EL (cell line): ENCODE data around the gene BSND.

Experiments used
- DNase-seq: peaks from one replicate; pipeline ENCODE4 v3.0.0-alpha.2; 2016

BSND gene

DNA sequence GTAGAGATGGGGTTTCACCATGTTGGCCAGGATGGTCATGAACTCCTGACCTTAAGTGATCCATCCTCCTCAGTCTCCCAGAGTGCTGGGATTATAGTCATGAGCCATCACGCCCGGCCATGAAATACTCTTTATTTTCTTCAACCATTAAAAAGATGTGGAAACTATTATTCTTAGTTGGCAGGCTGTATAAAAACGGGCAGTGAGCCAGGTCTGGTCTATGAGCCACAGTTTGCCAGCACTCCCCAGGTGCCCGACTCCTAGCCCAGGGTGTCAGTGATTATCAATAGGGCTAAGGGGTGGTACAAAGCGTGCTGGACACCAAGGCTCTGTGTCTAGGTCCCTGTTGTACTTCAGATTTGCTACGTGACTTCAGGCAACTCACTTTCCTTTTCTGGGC lies 22.0 kb upstream of the BSND start:
- no peak for DNase-seq

DNA sequence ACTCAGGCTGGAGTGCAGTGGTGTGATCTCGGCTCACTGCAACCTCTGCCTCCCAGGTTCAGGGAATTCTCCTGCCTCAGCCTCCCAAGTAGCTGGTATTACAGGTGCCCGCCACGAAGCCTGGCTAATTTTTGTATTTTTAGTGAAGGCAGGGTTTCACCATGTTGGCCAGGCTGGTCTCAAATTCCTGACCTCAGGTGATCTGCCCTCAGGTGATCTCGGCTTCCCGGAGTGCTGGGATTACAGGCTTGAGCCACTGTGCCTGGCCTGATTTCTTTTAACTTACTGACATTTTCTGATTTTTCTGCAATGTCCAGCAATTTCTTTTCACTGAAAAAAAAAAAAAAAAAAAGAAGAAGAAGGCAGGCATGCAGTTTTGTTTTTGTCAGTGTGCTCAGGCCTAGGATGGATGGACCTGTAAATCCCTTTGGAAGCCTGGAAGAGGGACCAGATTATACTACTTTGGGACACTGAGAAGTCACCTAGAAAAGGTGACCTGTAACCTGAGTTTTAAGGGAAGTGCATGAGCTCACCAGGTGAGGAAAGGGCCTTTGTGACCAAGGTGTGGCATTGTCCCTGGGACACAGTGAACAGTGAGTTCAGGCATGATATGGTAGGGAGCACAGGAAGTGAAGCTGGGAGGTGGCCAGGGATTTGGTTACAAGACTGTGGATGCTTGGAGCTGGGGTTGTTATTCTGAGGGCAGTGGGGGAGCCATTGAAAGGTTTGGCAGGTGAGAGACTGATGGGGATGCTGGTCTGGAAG lies 21.0 kb upstream of the BSND start:
- no peak for DNase-seq

GRCh38 chr1:54978528-54979326 lies 20.0 kb upstream of the BSND start:
- no peak for DNase-seq

DNA sequence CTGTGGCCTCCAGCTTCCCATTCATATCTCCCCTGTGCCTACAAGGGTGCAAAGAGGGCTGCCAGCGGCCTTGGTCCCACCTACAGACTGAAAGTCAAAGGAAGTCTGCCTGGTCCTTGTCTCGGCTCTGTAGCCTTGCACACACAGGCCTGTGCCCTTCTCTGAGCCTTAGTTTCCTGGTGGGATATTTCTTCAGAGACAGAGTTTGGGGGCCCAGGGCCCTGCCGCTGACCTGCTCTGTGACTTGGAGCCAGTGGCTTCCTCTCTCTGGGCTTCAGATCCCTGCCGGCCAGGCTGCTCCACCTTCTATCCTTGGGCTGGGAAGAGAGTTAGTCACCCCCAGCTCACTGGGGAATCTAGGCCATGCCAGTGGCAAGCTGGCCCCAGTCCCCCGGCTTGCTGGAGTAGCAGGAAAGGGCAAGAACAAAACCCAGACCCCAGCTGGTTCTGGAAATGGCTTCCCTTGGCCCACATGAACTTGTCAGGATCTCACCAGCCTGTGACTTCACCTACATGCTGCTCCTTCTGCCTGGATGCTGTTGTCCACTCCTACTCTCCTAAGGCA lies 19.3 kb upstream of the BSND start:
- no peak for DNase-seq

- DNase-seq = no peak
Observed at GRCh38 chr1:54980046-54980527, 18.6 kb upstream of the BSND start.

DNA sequence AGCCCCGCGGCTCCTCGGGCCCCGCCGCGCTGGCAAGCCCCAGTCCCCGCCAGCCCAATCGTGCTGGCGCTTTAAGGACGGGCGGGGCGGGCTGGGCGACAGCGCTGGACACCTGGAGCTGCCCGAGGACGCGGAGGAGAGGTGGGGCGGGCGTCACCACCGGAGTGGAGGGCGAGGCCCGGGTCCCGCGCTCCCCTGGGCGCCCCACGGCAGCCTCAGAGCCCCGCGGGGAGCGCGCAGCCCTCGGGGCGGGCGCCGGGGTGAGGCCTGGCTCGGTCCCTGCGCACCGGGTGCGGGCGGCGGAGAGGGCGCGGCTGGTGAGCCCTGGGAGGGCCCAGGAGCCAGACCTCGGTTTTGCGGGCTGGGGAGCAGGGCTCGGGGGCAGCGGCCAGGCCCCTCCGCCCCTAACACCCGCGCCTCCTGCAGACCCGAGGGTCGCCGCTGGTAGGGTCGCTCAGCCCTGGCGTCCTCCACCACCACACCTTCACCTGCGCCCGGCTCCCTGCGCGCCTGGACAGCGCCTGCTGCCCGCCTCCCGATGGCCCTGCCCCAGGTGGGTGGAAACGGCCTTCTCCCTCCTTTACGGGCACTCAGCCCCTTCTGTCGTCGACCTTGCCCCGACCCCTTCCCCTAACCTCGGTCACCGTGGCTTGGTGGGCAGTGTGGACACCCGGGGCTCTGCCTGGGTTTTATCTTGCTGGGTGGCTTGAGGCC lies 18.0 kb upstream of the BSND start, which contains the start of gene TMEM61:
TSS of gene TMEM61 (plus strand) at position 101 of the 714 bp plus-strand sequence. CDS start at position 539, 438 bp downstream.
- DNase-seq = no peak

- DNase-seq = no peak
Observed at GRCh38 chr1:54981466-54981865, 17.3 kb upstream of the BSND start.

DNA sequence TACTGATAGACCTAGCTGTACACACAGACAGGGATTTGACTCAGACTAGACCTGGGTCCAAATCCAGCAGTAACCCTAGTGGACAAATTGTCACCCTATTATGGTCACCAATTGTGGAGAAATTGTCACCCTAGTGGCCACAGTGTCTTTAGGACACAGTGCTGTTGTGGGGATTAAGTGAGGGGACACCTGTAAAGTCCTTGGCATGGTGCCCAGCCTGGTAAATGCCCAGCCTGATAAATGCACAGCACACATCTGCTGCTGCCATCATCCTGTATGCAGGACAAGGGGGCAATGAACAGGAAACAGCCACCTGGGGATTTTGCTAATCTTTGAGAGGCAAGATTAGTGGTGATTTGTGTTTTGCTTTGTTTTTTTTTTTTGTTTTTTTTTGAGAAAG lies 16.0 kb upstream of the BSND start:
- no peak for DNase-seq

- no peak for DNase-seq
Observed at GRCh38 chr1:54984131-54984842, 14.4 kb upstream of the BSND start.

DNA sequence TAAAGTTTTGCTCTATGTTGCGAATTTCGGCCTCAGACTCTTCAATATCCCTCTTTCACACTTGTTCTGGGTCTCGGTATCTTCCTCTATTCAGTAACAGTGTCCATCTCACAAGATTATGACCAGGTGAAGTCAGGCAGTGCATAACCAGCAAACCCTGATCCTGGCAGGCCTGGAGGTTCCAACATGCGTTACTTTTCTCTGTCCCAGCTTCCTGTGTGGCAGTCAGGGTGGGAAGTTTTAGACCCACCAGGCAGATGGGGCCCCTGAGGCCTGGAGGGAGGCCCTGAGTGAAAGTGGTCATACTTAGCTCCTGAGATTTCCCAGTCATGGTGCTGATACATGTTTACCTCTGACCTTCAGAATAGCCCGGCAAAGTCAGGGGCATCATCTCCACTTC lies 13.2 kb upstream of the BSND start:
- DNase-seq = no peak

- DNase-seq = no peak
Observed at GRCh38 chr1:54986025-54986424, 12.7 kb upstream of the BSND start.

DNA sequence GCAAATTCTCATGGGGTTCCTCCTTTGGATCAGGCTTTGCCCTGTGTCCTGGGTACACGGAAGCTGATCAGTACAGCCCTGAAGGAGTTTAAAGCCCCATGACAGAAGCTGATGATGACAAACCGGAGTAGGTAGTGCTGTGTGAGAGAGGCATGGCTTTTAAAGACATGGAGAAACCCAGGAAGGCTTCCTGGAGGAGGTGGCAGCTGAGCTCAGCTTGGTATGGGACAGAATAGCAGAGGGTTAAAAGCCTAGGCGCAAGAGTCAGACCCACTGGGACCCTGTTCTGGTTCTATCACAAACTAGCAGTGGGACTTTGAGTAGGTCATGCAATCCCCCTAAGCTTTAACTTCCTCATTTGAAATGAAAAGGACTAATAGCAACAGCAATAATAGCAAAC lies 12.2 kb upstream of the BSND start:
- DNase-seq = no peak

DNA sequence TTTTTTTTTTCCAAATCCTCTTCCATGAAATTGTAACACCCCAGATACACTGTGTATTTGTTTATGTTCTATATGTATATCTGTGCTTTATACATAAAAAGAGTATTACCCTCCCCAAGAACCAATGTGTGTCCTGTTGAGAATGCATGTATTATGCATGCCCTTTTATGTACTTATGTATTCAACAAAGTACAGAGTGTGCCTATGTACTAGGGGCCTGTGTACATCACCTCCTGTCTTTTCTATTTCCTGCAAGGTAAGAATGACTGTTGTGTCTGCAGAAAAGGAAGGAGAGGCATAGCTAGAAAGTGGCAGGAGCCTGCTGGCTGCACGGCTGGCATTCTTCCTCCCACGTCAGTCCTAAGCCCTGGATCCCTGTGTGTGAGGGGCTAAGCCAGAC lies 11.3 kb upstream of the BSND start:
- no peak for DNase-seq

- DNase-seq = peak; percentile 60
Observed at GRCh38 chr1:54987919-54988705, 10.6 kb upstream of the BSND start.

DNA sequence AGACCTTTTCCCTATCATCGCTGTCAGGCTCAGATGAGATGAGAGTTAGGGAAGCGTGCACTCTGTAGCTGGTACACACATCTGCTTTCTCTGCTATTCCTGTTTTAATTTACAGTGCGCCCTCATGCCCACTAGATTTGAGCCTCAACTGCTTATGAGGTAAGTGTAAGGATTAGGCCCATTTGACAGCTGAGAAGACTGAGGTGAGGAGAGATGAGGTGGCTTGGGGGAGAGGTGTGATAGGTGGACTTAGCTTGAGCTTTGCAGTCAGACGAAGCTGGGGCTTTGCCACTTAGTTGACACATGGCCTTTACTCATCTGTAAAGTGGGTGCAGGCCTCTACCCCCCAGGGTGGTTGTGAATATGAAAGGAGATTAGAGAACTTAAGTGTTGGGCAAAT lies 9.8 kb upstream of the BSND start:
- DNase-seq = no peak

DNA sequence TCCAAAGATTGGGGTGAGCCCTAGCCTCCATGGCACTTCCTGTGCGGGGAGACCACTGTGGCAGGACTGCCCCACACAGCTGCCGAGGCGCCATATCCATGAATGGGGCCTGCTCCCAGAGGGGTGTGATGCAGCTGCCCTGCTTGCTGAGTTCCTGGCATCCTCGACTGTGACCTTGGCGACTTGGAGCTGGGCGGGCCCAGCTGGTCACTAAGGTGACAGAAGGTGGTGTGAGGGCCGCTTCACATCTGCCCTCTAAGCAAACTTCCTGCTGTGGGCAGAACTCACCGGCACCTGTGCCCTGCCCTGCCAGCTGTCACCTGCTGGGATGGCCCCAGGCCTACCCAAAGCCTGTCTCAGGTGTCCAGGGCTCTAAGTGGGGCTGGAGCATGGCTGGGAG lies 9.3 kb upstream of the BSND start:
- no peak for DNase-seq

GRCh38 chr1:54989968-54990810 lies 8.5 kb upstream of the BSND start:
- no peak for DNase-seq

- no peak for DNase-seq
Observed at GRCh38 chr1:54990916-54991315, 7.8 kb upstream of the BSND start.

DNA sequence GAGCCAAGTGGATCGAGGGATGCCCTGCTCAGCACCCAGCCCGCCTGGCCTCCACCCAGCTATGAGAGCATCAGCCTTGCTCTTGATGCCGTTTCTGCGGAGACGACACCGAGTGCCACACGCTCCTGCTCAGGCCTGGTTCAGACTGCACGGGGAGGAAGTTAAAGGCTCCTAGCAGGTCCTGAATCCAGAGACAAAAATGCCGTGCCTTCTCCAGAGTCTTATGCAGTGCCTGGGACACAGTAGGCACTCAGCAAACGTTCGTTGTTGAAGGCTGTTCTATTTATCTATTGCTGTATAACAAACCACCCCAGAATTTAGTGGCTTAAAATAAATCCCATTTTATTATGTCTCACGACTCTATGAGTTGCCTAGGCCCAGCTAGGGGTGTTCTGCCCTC lies 6.8 kb upstream of the BSND start:
- DNase-seq = no peak

DNA sequence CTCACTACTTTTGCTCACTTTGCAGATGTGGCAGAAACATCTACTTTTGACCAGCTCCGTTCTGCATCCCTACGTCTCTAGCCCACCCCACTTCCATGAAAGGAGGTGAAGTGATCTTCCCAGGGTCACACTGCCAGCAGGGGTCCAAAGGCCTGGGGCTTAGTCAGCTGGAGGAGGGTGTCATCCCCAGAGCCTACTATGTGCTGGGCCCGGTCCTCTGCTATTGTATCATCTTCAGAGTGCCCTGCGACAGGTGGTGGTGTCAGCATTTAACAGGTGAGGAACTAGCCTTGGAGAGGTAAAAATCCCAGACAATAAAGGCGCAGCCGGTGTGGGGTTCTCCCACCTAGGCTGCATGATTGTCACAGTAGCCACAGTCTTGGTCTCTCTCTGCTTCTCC lies 5.6 kb upstream of the BSND start:
- no peak for DNase-seq
